NCI-H748 (cell line): ENCODE data around the gene FEV.
A peak's percentile ranks its signal among the peaks of the same experiment; 100 is the strongest.

Source experiments
- DNase-seq: peaks from one replicate; lab custom pipeline; 2025; ENCODE audit not compliant: unreplicated experiment; lab: John Stamatoyannopoulos, UW

The FEV gene

DNA sequence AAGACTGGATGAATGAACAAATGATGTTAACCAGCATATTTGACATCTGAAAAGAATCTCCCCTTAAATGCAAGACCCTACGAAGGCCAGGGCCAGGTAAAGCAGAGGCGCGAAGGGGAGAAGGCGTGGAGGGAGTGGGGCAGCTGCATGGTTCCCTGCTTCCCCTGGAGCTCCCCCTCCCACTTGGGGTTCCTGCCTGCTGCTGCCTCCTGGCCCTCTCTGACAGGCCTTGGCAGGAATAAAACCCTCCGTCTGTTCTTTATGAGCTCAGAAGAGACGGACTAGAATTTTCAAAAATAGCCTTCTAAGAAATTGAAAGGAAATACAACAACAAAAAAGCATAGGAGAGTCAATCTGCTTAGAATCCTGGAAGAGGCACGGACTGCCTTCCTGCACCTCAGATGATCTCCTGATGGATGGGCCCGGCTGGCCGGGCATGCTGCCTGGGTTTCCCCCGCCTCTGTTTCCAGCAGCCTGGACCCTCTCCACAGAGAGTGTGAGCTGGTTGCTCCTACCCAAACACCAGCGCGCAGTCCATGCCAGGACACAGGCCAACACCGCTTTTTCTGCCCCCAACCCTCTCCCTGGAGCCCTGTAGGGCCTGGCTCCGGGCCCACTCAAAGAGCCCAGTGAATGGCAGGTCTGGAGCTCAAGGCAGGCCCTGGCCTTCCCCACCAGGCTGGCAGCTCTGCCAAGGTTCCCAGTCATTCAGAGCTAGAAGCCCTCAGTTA is 32.4 kb upstream of the FEV start:
- no peak for DNase-seq

- DNase-seq = no peak
These were observed 31.7 kb upstream of the FEV start for GRCh38 chr2:219016721-219017120.

- DNase-seq = no peak
These were observed 25.9 kb upstream of the FEV start for GRCh38 chr2:219010873-219011272.

GRCh38 chr2:219010162-219010756 is 25.3 kb upstream of the FEV start:
- peak; percentile 52 for DNase-seq

DNA sequence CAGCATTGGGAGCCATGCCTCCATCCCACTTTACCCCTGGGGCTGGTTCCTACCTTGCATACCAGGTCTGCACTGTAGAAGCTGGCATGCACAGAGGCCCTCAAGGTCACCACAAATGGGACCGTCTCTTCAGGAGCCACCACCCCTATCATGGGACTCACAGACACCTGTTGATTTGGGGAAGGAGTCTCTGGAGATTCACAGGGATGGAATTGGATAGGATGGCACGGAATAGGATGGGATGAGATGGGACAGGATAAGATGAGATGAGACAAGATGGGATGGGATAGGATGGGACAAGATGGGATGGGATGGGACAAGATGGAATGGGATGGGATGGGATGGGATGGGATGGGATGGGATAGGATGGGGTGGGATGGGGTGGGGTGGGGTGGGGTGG is 24.3 kb upstream of the FEV start:
- no peak for DNase-seq

- no peak for DNase-seq
These were observed 19.0 kb upstream of the FEV start for GRCh38 chr2:219003979-219004378.

DNA sequence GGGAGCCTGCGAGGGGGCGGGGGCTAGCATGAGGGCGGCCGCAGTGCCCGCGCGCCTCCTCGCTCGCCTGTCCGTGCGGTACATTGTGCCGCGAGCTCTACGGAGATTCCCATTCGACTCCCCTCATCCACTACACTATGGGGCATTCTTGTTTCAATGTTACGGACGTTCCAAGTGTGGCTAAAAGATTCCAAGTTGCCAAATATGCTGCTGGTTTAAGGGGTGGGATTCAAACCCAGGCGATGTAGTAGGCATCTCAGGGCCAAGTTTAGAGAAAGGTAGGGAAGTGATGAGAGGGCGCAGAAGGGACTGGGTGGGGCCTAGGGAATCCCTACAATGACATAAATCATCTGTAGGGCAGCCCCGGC is 18.3 kb upstream of the FEV start:
- DNase-seq = peak; percentile 70

GRCh38 chr2:219002395-219003266 is 17.6 kb upstream of the FEV start:
- peak; percentile 95 for DNase-seq

DNA sequence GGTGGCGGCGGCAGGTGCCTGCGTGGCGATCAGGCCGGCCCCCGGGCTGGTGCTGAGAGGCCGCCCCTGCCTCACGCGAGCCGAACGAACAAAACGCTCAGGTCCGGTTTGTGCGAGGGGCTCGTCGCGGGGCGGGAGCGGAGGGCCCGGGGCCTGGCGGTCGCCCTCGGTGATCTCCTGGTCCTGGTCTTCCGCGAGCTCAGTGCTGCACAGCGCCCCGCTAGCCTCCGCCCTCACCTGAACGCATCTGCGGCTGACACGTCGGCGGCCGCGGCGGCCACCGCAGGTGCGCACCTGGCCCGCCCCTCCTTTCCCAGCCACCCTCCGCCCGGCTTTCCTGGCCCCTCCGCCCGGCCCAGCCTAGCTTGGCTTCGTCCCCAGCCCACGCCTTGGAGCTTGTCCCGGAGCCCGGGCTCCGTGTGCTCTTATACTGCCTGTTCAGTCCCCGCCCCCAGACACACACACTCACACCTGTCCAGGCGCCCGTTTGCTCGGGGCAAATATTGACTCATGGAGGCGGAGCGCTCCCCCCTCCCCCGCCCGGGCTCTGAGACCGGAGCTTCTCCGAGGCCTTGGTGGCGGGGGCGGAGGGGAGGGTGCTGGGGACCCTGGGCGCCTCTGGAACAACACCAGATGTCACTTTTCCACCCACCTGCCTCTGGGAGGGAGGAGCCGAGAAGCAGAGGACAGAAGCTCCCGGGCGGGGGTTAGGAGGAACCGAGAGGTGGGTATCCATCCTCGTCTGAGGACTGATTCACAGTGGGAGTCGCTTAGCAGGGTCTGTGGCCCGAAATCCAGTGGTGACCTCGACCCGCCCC is 16.8 kb upstream of the FEV start:
- DNase-seq = peak; percentile 99

DNA sequence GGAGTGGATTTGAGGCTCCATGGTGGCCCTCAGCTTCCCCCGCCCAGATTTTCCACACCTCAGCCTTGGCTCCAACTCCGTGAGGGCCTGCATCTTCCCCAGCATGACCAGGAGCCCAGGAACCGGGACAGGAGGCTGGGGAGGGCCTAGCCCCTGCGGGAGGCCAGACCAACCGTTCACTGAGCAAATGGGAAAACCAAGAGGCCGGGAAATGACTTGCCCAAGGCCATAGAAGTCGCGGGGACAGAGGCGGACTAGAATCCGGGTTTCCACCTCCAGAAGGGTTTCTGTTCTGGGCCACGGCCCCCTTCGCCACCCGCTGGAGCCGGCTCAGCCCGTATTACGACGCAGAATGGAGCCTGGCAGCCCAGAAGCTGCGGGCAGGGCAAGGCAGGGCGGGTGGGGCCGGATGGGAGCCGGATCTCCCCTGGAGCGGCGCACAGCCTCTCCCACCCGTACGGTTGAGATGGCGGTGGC is 16.2 kb upstream of the FEV start:
- DNase-seq = peak; percentile 50

DNA sequence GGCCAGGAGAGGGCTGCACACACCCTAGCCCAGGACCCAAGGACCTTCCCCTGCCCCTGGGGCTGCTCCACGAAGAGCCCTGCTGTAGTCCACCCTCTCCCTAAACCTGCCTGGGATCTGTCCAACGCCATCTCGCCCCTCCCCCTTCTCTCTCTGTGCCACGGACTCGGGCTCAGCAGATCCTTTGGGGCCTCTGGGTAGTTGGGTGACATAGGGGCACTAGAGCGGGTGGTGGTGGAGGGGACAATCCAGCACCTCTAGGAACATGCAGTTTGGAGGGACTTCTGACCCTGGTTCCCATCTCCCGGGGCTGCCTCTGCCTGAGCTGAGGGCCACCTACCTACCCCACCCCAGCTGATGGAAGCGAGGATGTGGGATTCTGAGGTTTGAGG is 15.6 kb upstream of the FEV start:
- DNase-seq = peak; percentile 58

- DNase-seq = peak; percentile 96
These were observed 15.0 kb upstream of the FEV start for GRCh38 chr2:218999881-219000568.

GRCh38 chr2:218999021-218999880 is 14.3 kb upstream of the FEV start:
- DNase-seq = peak; percentile 37

GRCh38 chr2:218998414-218999002 is 13.5 kb upstream of the FEV start:
- DNase-seq = peak; percentile 33

- DNase-seq = peak; percentile 46
These were observed 12.7 kb upstream of the FEV start for GRCh38 chr2:218997731-218998130.

DNA sequence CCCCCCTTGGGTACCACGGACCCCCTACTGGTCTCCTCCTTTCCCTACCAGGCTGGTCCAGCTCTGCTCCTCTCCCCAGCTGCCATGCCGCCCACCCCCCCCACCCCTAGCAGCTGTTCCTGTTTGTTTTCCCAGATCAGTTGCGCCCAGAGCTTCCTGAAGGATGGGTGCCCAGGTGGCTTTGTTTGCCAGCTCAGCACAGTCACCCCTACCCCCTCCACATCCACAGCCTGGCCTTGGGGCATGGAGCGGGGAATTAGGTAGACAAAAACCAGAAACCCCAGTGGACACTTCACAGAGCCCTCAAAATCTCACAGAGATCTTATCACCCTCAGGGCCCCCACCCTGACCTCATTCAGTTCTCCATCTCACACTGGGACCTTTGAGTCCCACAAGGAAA is 12.0 kb upstream of the FEV start:
- DNase-seq = peak; percentile 82

DNA sequence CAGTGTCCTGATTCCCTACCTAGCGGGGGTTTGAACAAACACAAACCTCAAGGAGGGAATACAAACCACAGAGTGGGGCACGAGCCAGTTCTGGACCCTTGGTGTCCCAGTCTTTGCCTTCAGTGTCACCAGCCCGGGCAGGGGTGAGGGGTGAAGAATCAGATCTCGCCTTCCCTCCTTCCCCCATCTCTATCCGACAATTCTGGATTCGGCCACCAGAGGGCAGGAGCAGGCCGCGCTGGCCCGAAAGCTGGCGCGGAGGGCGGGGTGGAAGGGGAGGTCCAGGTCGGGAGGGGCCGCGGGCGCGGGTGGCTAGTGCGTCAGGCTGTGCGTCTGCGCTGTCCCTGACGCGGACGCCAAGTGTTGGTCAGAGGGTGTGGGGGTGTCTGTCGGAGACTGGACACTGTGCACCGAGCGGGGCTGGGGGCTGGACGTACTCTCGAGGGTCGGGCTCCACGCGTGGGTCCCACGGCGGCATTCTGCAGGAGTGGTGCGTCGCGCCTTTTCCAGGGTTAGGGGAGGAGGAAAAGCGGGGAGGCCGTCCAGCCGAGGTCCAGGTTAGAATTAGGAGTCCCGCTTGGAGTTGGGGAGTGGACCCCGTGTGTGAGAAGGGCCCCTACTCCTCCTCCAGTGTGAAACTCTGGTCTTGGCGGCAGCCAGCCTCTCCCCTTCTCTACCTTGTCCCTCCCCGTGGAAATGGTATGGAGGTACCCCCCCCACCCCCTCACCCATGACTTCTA is 11.2 kb upstream of the FEV start:
- peak; percentile 93 for DNase-seq

- DNase-seq = no peak
These were observed 10.6 kb upstream of the FEV start for GRCh38 chr2:218995561-218995960.
